ENCODE data around the gene GLE1. TPM values are rescaled to one million over a fixed set of nuclear protein-coding genes. Genes with fewer than 3 reads are reported as not detected.

GLE1 gene
- total RNA-seq, 1 experiment from 2014 or later, result 27.0 TPM

DNA sequence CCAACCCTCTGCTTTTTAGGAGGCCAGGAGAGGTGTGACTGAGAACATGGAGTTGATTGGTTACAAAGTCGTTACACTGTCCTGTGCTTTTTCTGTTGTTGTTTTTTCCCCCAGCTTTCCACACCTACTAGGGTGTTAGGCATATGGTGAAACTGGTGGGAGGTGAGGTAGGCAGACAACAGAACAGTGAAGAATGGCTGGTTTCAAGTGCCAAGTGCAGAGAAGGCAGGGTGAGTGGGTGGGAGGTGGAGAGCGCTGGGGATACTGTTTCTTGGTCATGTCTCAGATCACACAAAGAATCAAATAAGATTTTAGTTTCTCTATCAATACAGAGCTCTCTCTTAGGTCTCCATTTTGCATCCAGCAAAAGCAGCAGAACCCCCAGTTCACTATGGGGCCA lies 45.7 kb downstream of the GLE1 start:
- no TSS peak for BruUV-seq (replicated peaks)
- peaks cover 28% of the 10 kb centered on the region for H3K79me2 ChIP-seq (ENCODE audit: low read length)
- H3K4me1 ChIP-seq (ENCODE audit: insufficient read depth, low read length), result peaks cover 23% of the 10 kb centered on the region
- H2AFZ ChIP-seq (ENCODE audit: low read length), result no peak overlapping the region
- no peak overlapping the region for H3K9ac ChIP-seq (ENCODE audit: low read length)
- H3K4me2 ChIP-seq (ENCODE audit: low read length), result no peak overlapping the region
- no peak overlapping the region for H3K4me3 ChIP-seq (ENCODE audit: low read length)
- H3F3A ChIP-seq (ENCODE audit: low read length, unreplicated experiment), result peaks cover 3% of the 10 kb centered on the region
- no peak for ATAC-seq
- no peak for DNase-seq
- H3K9me3 ChIP-seq (ENCODE audit: low read length), result no peaks in the 10 kb centered on the region
- H3K27ac ChIP-seq (ENCODE audit: low read length), result no peak overlapping the region
- intact Hi-C loops (cut with micrococcal nuclease), result loop anchor here (10.0 kb wide), 1 partner anchor 45 kb away; the partner anchor contains the start of gene GLE1
- no peaks in the 10 kb centered on the region for H3K27me3 ChIP-seq (ENCODE audit: low read length)
- CTCF ChIA-PET, result interaction anchor here (0.6 kb wide), 1 partner anchor 57 kb away, joined by 4 read pairs; no protein-coding TSS in a partner anchor
- H4K20me1 ChIP-seq (ENCODE audit: low read length), result peaks cover 21% of the 10 kb centered on the region
- POLR2A ChIA-PET (ENCODE audit: unreplicated experiment), result no interaction called here
- no peaks in the 10 kb centered on the region for H3K36me3 ChIP-seq (ENCODE audit: low read depth, low read length)
- TF ChIP-seq, protein P1, sequence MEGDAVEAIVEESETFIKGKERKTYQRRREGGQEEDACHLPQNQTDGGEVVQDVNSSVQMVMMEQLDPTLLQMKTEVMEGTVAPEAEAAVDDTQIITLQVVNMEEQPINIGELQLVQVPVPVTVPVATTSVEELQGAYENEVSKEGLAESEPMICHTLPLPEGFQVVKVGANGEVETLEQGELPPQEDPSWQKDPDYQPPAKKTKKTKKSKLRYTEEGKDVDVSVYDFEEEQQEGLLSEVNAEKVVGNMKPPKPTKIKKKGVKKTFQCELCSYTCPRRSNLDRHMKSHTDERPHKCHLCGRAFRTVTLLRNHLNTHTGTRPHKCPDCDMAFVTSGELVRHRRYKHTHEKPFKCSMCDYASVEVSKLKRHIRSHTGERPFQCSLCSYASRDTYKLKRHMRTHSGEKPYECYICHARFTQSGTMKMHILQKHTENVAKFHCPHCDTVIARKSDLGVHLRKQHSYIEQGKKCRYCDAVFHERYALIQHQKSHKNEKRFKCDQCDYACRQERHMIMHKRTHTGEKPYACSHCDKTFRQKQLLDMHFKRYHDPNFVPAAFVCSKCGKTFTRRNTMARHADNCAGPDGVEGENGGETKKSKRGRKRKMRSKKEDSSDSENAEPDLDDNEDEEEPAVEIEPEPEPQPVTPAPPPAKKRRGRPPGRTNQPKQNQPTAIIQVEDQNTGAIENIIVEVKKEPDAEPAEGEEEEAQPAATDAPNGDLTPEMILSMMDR (conservative IDR thresholded peaks at IDR 0.05; ENCODE audit: low read depth, low read length), result no peak
- no peak for TF ChIP-seq EZH2 (IDR thresholded peaks at IDR 0.05; ENCODE audit: low read length, unreplicated experiment)
- H3K9me2 ChIP-seq (replicated peaks; ENCODE audit: low read length), result no peaks in the 10 kb centered on the region

DNA sequence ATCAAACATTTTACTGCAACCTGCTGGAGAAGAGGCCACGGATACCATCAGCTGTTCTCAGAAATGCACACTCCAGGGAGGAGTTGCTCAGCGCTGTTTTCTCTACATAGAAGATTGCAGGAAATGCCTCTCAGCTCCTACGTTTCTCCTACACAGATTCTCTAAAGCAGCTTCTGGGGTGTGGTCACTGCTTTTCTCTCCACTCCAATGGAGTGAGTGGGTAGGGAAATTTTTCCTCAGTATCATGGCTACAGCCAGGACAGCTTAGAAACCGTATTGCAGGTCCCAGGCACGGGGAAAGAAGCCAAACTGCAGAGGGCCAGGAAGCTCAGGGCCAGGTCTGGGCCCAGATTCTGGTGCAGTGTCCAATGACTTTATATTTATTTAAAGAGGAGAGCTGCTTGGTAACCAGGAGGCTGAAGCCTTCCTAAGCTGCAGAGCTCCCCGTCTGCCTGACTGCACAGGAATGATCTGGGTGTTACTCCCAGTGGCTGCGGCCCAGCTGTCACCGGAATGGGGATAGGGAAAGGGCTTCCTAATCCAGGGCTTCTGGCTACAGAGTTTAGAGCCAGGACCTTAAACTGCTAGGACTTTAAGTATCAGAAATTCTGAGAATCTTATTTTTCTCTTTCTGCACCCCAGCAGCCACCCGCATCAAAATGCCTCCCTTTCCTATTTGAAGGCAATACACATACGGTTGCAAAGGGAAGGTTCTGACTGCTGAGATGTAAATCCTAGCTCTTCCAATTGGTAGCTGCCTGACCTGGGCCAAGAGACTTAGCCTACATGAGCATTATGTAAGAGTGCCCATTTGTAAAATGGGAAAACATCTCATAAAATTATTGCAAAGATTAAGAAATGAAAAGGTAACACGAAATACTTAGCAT lies 46.5 kb downstream of the GLE1 start:
- ChIA-PET POLR2A (ENCODE audit: unreplicated experiment) (interaction anchor here (0.6 kb wide), 1 partner anchor 421 kb away, joined by 3 read pairs; no protein-coding TSS in a partner anchor), CTCF (no interaction called here)
- H3K36me3 ChIP-seq (ENCODE audit: low read depth, low read length), result no peaks in the 10 kb centered on the region
- H3K27me3 ChIP-seq (ENCODE audit: low read length), result no peaks in the 10 kb centered on the region
- peaks cover 21% of the 10 kb centered on the region for H4K20me1 ChIP-seq (ENCODE audit: low read length)
- peak overlapping the region; percentile 70 for H3K4me3 ChIP-seq (ENCODE audit: low read length)
- H2AFZ ChIP-seq (ENCODE audit: low read length), result peak overlapping the region; percentile 62; the same call in 1 of the 2 replicates
- BruUV-seq (replicated peaks), result no TSS peak
- peak overlapping the region; percentile 55 for H3K9ac ChIP-seq (ENCODE audit: low read length)
- intact Hi-C loops (cut with micrococcal nuclease), result loop anchor here (10.0 kb wide), 1 partner anchor 46 kb away; the partner anchor contains the start of gene GLE1
- DNase-seq (no peak), ATAC-seq (0 out of 2 replicates have a peak, but pooled peaks have one; percentile 1)
- TF ChIP-seq EZH2 (IDR thresholded peaks at IDR 0.05; ENCODE audit: low read length, unreplicated experiment) (no peak), EZH2phosphoT487 (IDR thresholded peaks at IDR 0.05; ENCODE audit: borderline replicate concordance, low read length) (no peak)
- TF ChIP-seq, protein P1 (conservative IDR thresholded peaks at IDR 0.05; ENCODE audit: low read depth, low read length), result no peak
- peaks cover 31% of the 10 kb centered on the region for H3K4me1 ChIP-seq (ENCODE audit: insufficient read depth, low read length)
- H3K9me3 ChIP-seq (ENCODE audit: low read length), result no peaks in the 10 kb centered on the region
- H3K79me2 ChIP-seq (ENCODE audit: low read length), result peaks cover 36% of the 10 kb centered on the region
- H3K9me2 ChIP-seq (replicated peaks; ENCODE audit: low read length), result no peaks in the 10 kb centered on the region
- peak overlapping the region; percentile 20; the same call in 1 of the 2 replicates for H3K27ac ChIP-seq (ENCODE audit: low read length)
- peak overlapping the region; percentile 82 for H3K4me2 ChIP-seq (ENCODE audit: low read length)
- H3F3A ChIP-seq (ENCODE audit: low read length, unreplicated experiment), result peaks cover 7% of the 10 kb centered on the region
